ENCODE results near the gene TRAF2. TPM values are rescaled to one million over a fixed set of nuclear protein-coding genes. Genes with fewer than 3 reads are reported as not detected.

TRAF2 gene
- total and polyA plus RNA-seq, 2 donors (not counting 3 experiments of a cell fraction or from before 2014, with no cell fraction given) = 10.9 to 23.1 TPM

DNA sequence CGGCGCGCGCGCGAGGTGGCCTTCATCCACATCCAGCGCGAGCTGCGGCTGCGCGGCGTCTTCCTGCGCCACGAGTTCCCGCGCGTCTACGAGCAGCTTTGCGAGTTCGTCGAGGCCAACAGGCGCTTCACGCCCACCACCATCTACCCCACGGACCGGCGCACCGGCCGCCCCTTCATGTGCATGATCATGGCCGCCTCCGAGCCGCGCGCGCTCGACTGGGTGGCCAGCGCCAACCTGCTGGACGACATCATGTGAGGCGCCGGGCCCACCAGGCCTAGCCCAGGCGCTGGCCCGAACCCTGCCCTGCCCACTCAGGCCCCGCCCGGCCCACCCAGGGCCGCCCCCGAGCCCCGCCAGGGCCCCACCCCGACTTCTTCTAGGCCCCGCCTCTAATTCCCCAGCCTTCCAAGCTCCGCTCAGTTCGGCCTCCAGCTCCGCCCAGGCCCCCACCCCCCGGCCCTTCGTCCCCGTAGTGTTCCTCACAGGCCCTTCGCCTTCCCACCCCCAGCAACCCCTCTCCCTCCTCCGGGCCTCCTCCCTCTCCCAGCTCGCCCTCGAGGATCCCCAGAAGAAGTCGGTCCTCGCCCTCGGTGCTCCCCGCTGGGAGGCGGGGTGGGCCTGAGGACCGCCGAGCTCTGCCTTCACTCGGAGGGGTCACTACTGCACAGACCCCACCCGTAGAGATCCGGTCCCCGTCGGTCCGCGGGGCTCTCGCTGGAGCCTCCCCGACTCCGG is 39.1 kb upstream of the TRAF2 start:
- H4K20me1 ChIP-seq (replicated peaks; ENCODE audit: control insufficient read depth, extremely low read depth, insufficient read depth, low read length) = no peaks in the 10 kb centered on the region
- FAIRE-seq = peak; percentile 26
- peak overlapping the region in 2 of 3 experiments; percentile 45 to 90 for H3K4me3 ChIP-seq (replicated peaks in 1 of 3; ENCODE audit: insufficient read depth in 1 of 3, low read depth in 1 of 3, low read length in 3 of 3)
- peak; percentile 54 for DNase-seq (ENCODE audit: low read depth, low spot score)
- H2AFZ ChIP-seq (ENCODE audit: low read depth, low read length) = no peak overlapping the region
- no peaks in the 10 kb centered on the region for H3K9me3 ChIP-seq (replicated peaks; ENCODE audit: control insufficient read depth, insufficient read depth, low read length)
- CTCF ChIA-PET = interaction anchor here (0.6 to 2.0 kb wide), 9 partner anchors 34 to 244 kb away, joined by 3 to 7 read pairs (median 3); no protein-coding TSS in a partner anchor
- no peaks in the 10 kb centered on the region for H3K79me2 ChIP-seq (ENCODE audit: control insufficient read depth, insufficient read depth, low read length)
- no TSS peak for BruUV-seq (replicated peaks)
- H3K4me1 ChIP-seq (ENCODE audit: control insufficient read depth, extremely low read depth, insufficient read depth, low read length) = peaks cover 10% of the 10 kb centered on the region
- no peak overlapping the region for H3K4me2 ChIP-seq (ENCODE audit: insufficient read depth, low read length)
- H3K27me3 ChIP-seq (ENCODE audit: control insufficient read depth in 2 of 2, insufficient read depth in 2 of 2, low read length in 2 of 2) = peaks cover 10 to 28% of the 10 kb centered on the region in 2 experiments
- H3K36me3 ChIP-seq (ENCODE audit: control insufficient read depth in 2 of 2, extremely low read depth in 1 of 2, insufficient read depth in 2 of 2, low read length in 2 of 2) = no peaks in the 10 kb centered on the region
- no peak overlapping the region for H3K27ac ChIP-seq (ENCODE audit: insufficient read depth, low read depth, low read length)
- no peak overlapping the region for H3K9ac ChIP-seq (replicated peaks; ENCODE audit: extremely low read depth, insufficient read depth, low read length)
- no peaks in the 10 kb centered on the region for H3K9me1 ChIP-seq (replicated peaks; ENCODE audit: control insufficient read depth, extremely low read depth, insufficient read depth, low read length)
- intact Hi-C loops (cut with micrococcal nuclease) = loop anchor here (5.0 kb wide), 1 partner anchor 55 kb away; the partner anchor contains the start of gene TMEM141
- POLR2A ChIA-PET = no interaction called here
- dilution Hi-C loops (cut with MboI; ENCODE audit: extremely low pct_ligation_motif_present, low sequenced_read_pairs) = no loop called here
- TF ChIP-seq MAX (IDR thresholded peaks at IDR 0.05; ENCODE audit: insufficient read depth, insufficient read length) (no peak), POLR2A (IDR thresholded peaks at IDR 0.05; ENCODE audit: low read depth, low read length) (no peak), EZH2 (IDR thresholded peaks at IDR 0.05; ENCODE audit: borderline replicate concordance, low read depth, low read length, severe bottlenecking) (no peak), MYC (IDR thresholded peaks at IDR 0.05; ENCODE audit: low read depth, low read length) (no peak), POLR2AphosphoS5 (IDR thresholded peaks at IDR 0.05; ENCODE audit: insufficient read depth, low read depth, low read length) (no peak), GATA2 (IDR thresholded peaks at IDR 0.05; ENCODE audit: insufficient read depth, insufficient read length, low read depth, low read length) (no peak), FOS (IDR thresholded peaks at IDR 0.05; ENCODE audit: borderline replicate concordance, insufficient read depth, low read length) (no peak), JUN (IDR thresholded peaks at IDR 0.05; ENCODE audit: borderline replicate concordance, insufficient read depth, insufficient read length, low read depth) (no peak)
- TF ChIP-seq, protein P1, sequence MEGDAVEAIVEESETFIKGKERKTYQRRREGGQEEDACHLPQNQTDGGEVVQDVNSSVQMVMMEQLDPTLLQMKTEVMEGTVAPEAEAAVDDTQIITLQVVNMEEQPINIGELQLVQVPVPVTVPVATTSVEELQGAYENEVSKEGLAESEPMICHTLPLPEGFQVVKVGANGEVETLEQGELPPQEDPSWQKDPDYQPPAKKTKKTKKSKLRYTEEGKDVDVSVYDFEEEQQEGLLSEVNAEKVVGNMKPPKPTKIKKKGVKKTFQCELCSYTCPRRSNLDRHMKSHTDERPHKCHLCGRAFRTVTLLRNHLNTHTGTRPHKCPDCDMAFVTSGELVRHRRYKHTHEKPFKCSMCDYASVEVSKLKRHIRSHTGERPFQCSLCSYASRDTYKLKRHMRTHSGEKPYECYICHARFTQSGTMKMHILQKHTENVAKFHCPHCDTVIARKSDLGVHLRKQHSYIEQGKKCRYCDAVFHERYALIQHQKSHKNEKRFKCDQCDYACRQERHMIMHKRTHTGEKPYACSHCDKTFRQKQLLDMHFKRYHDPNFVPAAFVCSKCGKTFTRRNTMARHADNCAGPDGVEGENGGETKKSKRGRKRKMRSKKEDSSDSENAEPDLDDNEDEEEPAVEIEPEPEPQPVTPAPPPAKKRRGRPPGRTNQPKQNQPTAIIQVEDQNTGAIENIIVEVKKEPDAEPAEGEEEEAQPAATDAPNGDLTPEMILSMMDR (IDR thresholded peaks at IDR 0.05; ENCODE audit: extremely low read depth in 1 of 2, insufficient read depth in 1 of 2, low read depth in 1 of 2, low read length in 2 of 2) = no peak
